Measurements from ENCODE around the gene CELA2B. TPM values are rescaled to one million over a fixed set of nuclear protein-coding genes. Genes with fewer than 3 reads are reported as not detected.
A peak's percentile ranks its signal among the peaks of the same experiment; 100 is the strongest.

Gene CELA2B
- total RNA-seq, 4 donors from 2014 or later: not detected

DNA sequence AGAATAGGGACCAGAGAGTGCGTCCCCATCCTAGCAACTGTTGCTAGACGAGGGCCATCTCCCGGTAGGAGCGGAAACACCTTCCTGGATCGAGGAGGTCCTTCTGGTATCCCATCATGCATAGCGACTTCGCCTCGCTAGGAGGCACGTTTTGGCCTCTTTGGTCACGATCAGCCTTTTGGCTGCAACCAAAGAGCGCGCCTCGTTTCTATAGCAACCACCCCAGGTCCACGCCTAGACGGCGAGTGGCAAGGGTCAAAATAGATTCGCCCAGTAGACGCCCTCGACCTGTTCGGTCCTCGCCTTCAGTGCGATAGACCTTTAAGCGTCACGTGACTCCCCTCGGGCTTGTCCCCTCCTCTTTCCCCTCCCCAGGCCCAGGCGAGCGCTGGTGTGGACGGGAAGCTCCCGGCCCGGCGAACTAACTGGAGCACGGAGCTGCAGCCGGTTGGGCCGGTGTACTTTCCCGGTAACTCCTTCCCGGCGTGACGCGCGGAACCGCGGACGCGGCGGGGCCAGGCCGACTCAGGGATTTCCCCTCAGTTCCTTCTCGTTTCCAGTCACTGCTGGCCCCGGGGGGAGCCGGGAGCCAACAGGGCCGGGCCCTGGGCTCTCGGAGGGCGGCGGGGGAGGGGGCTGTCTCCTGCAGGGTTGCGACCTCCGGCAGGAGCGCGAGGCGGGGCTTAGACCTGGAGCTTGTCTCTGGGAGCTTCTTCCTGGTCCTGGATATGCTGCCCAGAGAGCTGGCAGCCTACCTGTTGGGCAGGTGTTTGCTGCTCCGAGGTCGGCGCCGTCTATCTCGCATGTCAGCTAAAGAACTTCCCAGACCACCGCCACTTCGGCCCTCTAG lies 50.8 kb downstream of the CELA2B start, which contains the start of gene DNAJC16:
Gene DNAJC16 (plus strand): TSS at position 359 of the 850 bp plus-strand sequence. CDS start 2,258 bp downstream, outside the sequence.
- Histone ChIP-seq H3K9me3 (no peaks in the 10 kb centered on the region), H3K27ac (replicated peaks in 1 of 4) (peak within 1 kb of the TSS; percentile 92 to 97 (median 96)), H3K4me3 (peak within 1 kb of the TSS; percentile 90 to 97 (median 94)), H3K4me1 (peaks cover 26 to 42% (median 41%) of the 10 kb centered on the region in 4 donors), H3K36me3 (peaks cover 0 to 15% (median 11%) of the 10 kb centered on the region in 4 donors), H3K27me3 (no peaks in the 10 kb centered on the region)
- 0% methylated on average over 19 of the region's 65 CpGs for WGBS
- peak; percentile 100 for DNase-seq (ENCODE audit: extremely low spot score)
- TF ChIP-seq EP300 (IDR thresholded peaks at IDR 0.05): no peak
- TF ChIP-seq POLR2A (IDR thresholded peaks at IDR 0.05; ENCODE audit: low read depth): peak; percentile 60
- TF ChIP-seq, protein P1, sequence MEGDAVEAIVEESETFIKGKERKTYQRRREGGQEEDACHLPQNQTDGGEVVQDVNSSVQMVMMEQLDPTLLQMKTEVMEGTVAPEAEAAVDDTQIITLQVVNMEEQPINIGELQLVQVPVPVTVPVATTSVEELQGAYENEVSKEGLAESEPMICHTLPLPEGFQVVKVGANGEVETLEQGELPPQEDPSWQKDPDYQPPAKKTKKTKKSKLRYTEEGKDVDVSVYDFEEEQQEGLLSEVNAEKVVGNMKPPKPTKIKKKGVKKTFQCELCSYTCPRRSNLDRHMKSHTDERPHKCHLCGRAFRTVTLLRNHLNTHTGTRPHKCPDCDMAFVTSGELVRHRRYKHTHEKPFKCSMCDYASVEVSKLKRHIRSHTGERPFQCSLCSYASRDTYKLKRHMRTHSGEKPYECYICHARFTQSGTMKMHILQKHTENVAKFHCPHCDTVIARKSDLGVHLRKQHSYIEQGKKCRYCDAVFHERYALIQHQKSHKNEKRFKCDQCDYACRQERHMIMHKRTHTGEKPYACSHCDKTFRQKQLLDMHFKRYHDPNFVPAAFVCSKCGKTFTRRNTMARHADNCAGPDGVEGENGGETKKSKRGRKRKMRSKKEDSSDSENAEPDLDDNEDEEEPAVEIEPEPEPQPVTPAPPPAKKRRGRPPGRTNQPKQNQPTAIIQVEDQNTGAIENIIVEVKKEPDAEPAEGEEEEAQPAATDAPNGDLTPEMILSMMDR (IDR thresholded peaks at IDR 0.05): peak in 2 of 3 experiments; percentile 19 to 24
- peak; percentile 93 to 100 for TF ChIP-seq POLR2AphosphoS5 (IDR thresholded peaks at IDR 0.05)
- intact Hi-C loops (cut with DNase I): loop anchor here (5.0 kb wide), 1 partner anchor 91 kb away; the partner anchor contains the start of gene DDI2

DNA sequence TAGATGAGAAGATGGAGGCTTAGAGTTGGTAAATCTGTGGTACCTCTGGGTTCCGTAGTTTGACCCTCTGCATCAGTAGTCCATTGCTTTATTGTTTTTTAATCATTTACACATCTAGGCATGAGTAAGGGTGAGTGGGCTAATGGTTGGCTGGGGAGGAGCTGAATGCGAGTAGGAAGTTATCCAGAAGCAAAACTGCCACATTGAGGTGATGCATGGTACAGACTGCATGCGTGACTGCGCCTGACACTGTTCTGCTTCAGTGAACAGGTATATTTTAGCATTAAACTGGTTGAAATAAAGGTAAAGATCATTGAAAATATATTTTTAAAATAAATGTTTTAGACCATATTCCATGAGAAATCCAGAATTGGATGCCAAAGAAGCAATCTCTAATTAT lies 55.1 kb downstream of the CELA2B start:
- no peak for TF ChIP-seq POLR2AphosphoS5 (IDR thresholded peaks at IDR 0.05)
- no peak for TF ChIP-seq POLR2A (IDR thresholded peaks at IDR 0.05; ENCODE audit: low read depth)
- no peak for TF ChIP-seq EP300 (IDR thresholded peaks at IDR 0.05)
- TF ChIP-seq, protein P1 (IDR thresholded peaks at IDR 0.05): no peak
- H3K27ac ChIP-seq (replicated peaks in 1 of 4): no peak overlapping the region
- no peak overlapping the region for H3K4me3 ChIP-seq
- H3K27me3 ChIP-seq: no peaks in the 10 kb centered on the region
- 96% methylated on average over 4 of the region's 4 CpGs for WGBS
- intact Hi-C loops (cut with DNase I): no loop called here
- no peak for DNase-seq (ENCODE audit: extremely low spot score)
- H3K36me3 ChIP-seq: peaks cover 16 to 38% (median 32%) of the 10 kb centered on the region in 4 donors
- no peaks in the 10 kb centered on the region for H3K9me3 ChIP-seq
- H3K4me1 ChIP-seq: peaks cover 9 to 19% (median 18%) of the 10 kb centered on the region in 4 donors

DNA sequence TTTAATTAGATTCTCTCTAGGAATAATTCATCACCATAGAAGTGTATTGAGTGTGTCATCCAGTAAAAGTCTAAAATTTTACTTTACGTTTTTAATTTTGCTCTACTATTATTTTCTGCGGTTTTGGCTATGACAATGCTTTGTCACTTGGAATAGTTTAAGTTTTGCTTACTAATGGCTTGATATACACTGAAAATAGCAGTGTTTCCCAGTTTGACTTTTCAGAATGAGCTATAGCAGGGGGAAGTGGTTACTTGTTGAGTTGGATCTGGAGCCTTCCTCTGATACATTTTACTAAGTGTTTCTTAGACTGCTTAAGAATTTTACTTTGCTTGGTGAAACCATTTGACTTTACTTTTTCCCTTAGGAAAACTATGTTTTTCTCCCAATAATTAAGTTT lies 55.8 kb downstream of the CELA2B start:
- intact Hi-C loops (cut with DNase I): no loop called here
- 82% methylated on average over 2 of the region's 2 CpGs for WGBS
- TF ChIP-seq, protein P1 (IDR thresholded peaks at IDR 0.05): no peak
- TF ChIP-seq POLR2AphosphoS5 (IDR thresholded peaks at IDR 0.05): no peak
- no peak for TF ChIP-seq EP300 (IDR thresholded peaks at IDR 0.05)
- no peak for TF ChIP-seq POLR2A (IDR thresholded peaks at IDR 0.05; ENCODE audit: low read depth)
- no peak overlapping the region for H3K4me3 ChIP-seq
- DNase-seq (ENCODE audit: extremely low spot score): no peak
- no peaks in the 10 kb centered on the region for H3K27me3 ChIP-seq
- peaks cover 7 to 15% (median 14%) of the 10 kb centered on the region in 4 donors for H3K4me1 ChIP-seq
- H3K36me3 ChIP-seq: peaks cover 20 to 45% (median 39%) of the 10 kb centered on the region in 4 donors
- H3K27ac ChIP-seq (replicated peaks in 1 of 4): no peak overlapping the region
- no peaks in the 10 kb centered on the region for H3K9me3 ChIP-seq

DNA sequence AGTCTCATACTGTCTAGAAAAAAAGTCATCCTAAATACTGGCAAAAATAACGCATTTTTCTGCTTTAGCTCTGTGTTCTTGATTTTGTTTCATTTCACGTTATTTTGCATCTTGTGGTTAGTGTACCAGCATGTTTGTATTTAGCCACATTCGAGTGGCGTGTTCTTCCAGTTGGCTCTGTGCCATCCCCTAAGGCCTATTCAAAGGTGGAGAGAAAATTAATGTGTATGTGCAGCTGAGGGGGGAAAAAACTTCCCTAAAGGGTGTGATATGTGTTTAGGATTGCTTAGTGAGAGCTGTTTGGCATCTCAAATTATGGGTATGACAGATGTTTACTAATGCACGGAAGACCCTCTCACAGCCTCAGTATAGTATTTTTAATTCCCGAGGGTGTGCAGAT lies 62.9 kb downstream of the CELA2B start:
- Histone ChIP-seq H3K36me3 (peaks cover 58 to 99% (median 93%) of the 10 kb centered on the region in 4 donors), H3K4me1 (no peaks in the 10 kb centered on the region), H3K27ac (replicated peaks in 1 of 4) (no peak overlapping the region), H3K9me3 (no peaks in the 10 kb centered on the region), H3K4me3 (no peak overlapping the region), H3K27me3 (no peaks in the 10 kb centered on the region)
- no peak for DNase-seq (ENCODE audit: extremely low spot score)
- no peak for TF ChIP-seq EP300 (IDR thresholded peaks at IDR 0.05)
- TF ChIP-seq POLR2AphosphoS5 (IDR thresholded peaks at IDR 0.05): no peak
- TF ChIP-seq POLR2A (IDR thresholded peaks at IDR 0.05; ENCODE audit: low read depth): no peak
- TF ChIP-seq, protein P1 (IDR thresholded peaks at IDR 0.05): no peak
- intact Hi-C loops (cut with DNase I): no loop called here
- 80% methylated on average over 6 of the region's 6 CpGs for WGBS

All from esophagus muscularis mucosa (tissue), 4 donors.